SK-N-SH (cell line): ENCODE measurements around the gene BMP7.

Experiments
- CHD2 ChIP-seq: fragments of 150-350 bp; IDR thresholded peaks from 2 replicates; pipeline ENCODE4 v1.6.1; 2018; ENCODE audit warnings: low read length; ENCODE audit not compliant: partially characterized antibody
- EZH2phosphoT487 ChIP-seq: fragments of 200-600 bp; sonication (generic); IDR thresholded peaks from 2 replicates; pipeline ENCODE4 v1.6.1; 2017; ENCODE audit warnings: low read depth, mixed run types, mild to moderate bottlenecking, antibody characterized with exemption, moderate library complexity, borderline replicate concordance
- FOSL2 ChIP-seq: IDR thresholded peaks from 2 replicates; pipeline ENCODE4 v1.4.0; 2012; ENCODE audit warnings: low read depth, mild to moderate bottlenecking, moderate library complexity, borderline replicate concordance
- POLR2AphosphoS5 ChIP-seq: IDR thresholded peaks from 2 replicates; pipeline ENCODE4 v1.6.1; 2012; ENCODE audit warnings: low read depth, low read length
- TAF1 ChIP-seq: IDR thresholded peaks from 2 replicates; pipeline ENCODE4 v1.6.1; 2012; ENCODE audit warnings: low read depth, mild to moderate bottlenecking, low read length, moderate library complexity, borderline replicate concordance
- TF ChIP-seq, protein P1 (sequence below): IDR thresholded peaks from 2 replicates; pipeline ENCODE4 v1.4.0; 2012; ENCODE audit warnings: low read depth, borderline replicate concordance
- TF ChIP-seq, protein P2 (sequence below): IDR thresholded peaks from 2 replicates; pipeline ENCODE4 v1.4.0; 2012; ENCODE audit warnings: low read depth, borderline replicate concordance
- TF ChIP-seq, protein P3 (sequence below): fragments of 200-600 bp; sonication (generic); IDR thresholded peaks from 2 replicates; pipeline ENCODE4 v1.6.1; 2017; ENCODE audit warnings: antibody characterized with exemption, mild to moderate bottlenecking, moderate library complexity
- TF ChIP-seq, protein P4 (sequence below): IDR thresholded peaks from 2 replicates; pipeline ENCODE4 v1.4.0; 2012; ENCODE audit warnings: low read depth

DNA sequence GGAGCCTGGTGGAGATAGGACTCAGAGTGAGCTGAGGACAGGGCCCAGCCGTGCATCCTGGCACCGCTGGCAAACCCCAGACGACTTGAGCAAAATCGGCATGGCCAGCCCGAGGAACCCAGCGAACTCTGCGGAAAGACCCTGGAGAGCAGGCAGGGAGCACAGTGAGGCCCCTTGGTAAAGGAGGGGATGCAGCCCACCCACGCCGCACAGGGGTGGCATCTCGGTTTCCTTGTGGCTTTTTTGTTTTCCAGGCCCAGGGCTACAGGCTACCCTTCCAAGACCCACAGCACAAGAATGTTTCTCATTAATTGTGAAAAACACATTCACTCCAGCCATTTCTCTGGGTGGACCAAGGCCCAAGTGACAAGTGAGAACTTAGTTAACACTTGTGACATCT is 71.4 kb downstream of the BMP7 start:
- TF ChIP-seq, protein P1, sequence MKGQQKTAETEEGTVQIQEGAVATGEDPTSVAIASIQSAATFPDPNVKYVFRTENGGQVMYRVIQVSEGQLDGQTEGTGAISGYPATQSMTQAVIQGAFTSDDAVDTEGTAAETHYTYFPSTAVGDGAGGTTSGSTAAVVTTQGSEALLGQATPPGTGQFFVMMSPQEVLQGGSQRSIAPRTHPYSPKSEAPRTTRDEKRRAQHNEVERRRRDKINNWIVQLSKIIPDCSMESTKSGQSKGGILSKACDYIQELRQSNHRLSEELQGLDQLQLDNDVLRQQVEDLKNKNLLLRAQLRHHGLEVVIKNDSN: no peak
- TF ChIP-seq CHD2: no peak
- TF ChIP-seq, protein P2, sequence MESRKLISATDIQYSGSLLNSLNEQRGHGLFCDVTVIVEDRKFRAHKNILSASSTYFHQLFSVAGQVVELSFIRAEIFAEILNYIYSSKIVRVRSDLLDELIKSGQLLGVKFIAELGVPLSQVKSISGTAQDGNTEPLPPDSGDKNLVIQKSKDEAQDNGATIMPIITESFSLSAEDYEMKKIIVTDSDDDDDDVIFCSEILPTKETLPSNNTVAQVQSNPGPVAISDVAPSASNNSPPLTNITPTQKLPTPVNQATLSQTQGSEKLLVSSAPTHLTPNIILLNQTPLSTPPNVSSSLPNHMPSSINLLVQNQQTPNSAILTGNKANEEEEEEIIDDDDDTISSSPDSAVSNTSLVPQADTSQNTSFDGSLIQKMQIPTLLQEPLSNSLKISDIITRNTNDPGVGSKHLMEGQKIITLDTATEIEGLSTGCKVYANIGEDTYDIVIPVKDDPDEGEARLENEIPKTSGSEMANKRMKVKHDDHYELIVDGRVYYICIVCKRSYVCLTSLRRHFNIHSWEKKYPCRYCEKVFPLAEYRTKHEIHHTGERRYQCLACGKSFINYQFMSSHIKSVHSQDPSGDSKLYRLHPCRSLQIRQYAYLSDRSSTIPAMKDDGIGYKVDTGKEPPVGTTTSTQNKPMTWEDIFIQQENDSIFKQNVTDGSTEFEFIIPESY: no peak
- TF ChIP-seq, protein P3, sequence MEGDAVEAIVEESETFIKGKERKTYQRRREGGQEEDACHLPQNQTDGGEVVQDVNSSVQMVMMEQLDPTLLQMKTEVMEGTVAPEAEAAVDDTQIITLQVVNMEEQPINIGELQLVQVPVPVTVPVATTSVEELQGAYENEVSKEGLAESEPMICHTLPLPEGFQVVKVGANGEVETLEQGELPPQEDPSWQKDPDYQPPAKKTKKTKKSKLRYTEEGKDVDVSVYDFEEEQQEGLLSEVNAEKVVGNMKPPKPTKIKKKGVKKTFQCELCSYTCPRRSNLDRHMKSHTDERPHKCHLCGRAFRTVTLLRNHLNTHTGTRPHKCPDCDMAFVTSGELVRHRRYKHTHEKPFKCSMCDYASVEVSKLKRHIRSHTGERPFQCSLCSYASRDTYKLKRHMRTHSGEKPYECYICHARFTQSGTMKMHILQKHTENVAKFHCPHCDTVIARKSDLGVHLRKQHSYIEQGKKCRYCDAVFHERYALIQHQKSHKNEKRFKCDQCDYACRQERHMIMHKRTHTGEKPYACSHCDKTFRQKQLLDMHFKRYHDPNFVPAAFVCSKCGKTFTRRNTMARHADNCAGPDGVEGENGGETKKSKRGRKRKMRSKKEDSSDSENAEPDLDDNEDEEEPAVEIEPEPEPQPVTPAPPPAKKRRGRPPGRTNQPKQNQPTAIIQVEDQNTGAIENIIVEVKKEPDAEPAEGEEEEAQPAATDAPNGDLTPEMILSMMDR: no peak
- no peak for TF ChIP-seq POLR2AphosphoS5
- TF ChIP-seq TAF1: no peak
- no peak for TF ChIP-seq EZH2phosphoT487
- TF ChIP-seq FOSL2: no peak
- TF ChIP-seq, protein P4, sequence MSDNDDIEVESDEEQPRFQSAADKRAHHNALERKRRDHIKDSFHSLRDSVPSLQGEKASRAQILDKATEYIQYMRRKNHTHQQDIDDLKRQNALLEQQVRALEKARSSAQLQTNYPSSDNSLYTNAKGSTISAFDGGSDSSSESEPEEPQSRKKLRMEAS: no peak
